Cardiac muscle cell (in vitro differentiated cells and primary cell): Measurements from ENCODE around the gene BCAS4. TPM values are rescaled to one million over a fixed set of nuclear protein-coding genes. Genes with fewer than 3 reads are reported as not detected.

ENCODE experiments used
- DNase-seq, 2 donors: peaks; one replicate each; pipeline versions ENCODE4 v3.0.0 to v3.0.0-alpha.2; 2010 to 2017; ENCODE audit warnings: low read depth in 1 of 2, low spot score in 1 of 2
- H3K27ac ChIP-seq: fragments of 200-600 bp; sonication (generic); 2 replicates; pipeline ENCODE4 v1.5.1; 2016
- H3K27me3 ChIP-seq: fragments of 200-600 bp; sonication (generic); 2 replicates; pipeline ENCODE4 v1.6.0; 2016; ENCODE audit warnings: control low read depth
- H3K36me3 ChIP-seq: fragments of 200-600 bp; sonication (generic); 2 replicates; pipeline ENCODE4 v1.5.1; 2016; ENCODE audit warnings: control low read depth
- H3K4me1 ChIP-seq: fragments of 200-600 bp; sonication (generic); 2 replicates; pipeline ENCODE4 v1.8.1; 2017; ENCODE audit warnings: low read depth, mild to moderate bottlenecking, mixed run types
- H3K4me3 ChIP-seq: fragments of 200-600 bp; sonication (generic); 2 replicates; pipeline ENCODE4 v1.5.1; 2016; ENCODE audit warnings: mild to moderate bottlenecking
- H3K9me3 ChIP-seq: fragments of 200-600 bp; sonication (generic); 2 replicates; pipeline ENCODE4 v1.5.1; 2017; ENCODE audit warnings: low read depth, mild to moderate bottlenecking, control low read depth
- CTCF ChIP-seq: IDR thresholded peaks from 2 replicates; pipeline ENCODE4 v1.5.1; 2012; ENCODE audit warnings: low read depth, mild to moderate bottlenecking, low read length
- polyA plus RNA-seq: library from polyadenylated mRNA; unstranded; fragments of >200 nt; fragmentation: Nextera tagmentation; extraction: Ambion mirVana; gene quantifications from 2 replicates; pipeline ENCODE4 v1.2.1, GENCODE V29; 2016
- total RNA-seq: library from RNA; depleted of rRNA; stranded (reverse); fragments of >200 nt; gene quantifications from 2 replicates; pipeline ENCODE4 v1.2.3, GENCODE V29; 2016

The BCAS4 gene
- total and polyA plus RNA-seq, 2 experiments from 2014 or later = 16.1 to 26.1 TPM

- Histone ChIP-seq H3K36me3 (peaks cover 32% of the 10 kb centered on the region), H3K4me1 (peaks cover 4% of the 10 kb centered on the region), H3K9me3 (no peaks in the 10 kb centered on the region), H3K4me3 (no peak overlapping the region), H3K27me3 (no peaks in the 10 kb centered on the region), H3K27ac (no peak overlapping the region)
- no peak for DNase-seq
- no peak for TF ChIP-seq CTCF
Observed at GRCh38 chr20:50900261-50900660, 105.4 kb downstream of the BCAS4 start.

- Histone ChIP-seq H3K27ac (no peak overlapping the region), H3K27me3 (no peaks in the 10 kb centered on the region), H3K4me1 (peaks cover 4% of the 10 kb centered on the region), H3K4me3 (no peak overlapping the region), H3K9me3 (no peaks in the 10 kb centered on the region), H3K36me3 (peaks cover 30% of the 10 kb centered on the region)
- no peak for TF ChIP-seq CTCF
- no peak for DNase-seq
Observed at GRCh38 chr20:50901301-50901700, 106.4 kb downstream of the BCAS4 start.

GRCh38 chr20:50903353-50904051, 108.6 kb downstream of the BCAS4 start:
- Histone ChIP-seq H3K27ac (peak overlapping the region; percentile 47), H3K27me3 (no peaks in the 10 kb centered on the region), H3K36me3 (peaks cover 30% of the 10 kb centered on the region), H3K9me3 (no peaks in the 10 kb centered on the region), H3K4me3 (no peak overlapping the region), H3K4me1 (peaks cover 4% of the 10 kb centered on the region)
- no peak for DNase-seq
- TF ChIP-seq CTCF = no peak

GRCh38 chr20:50904067-50904570, 109.3 kb downstream of the BCAS4 start:
- DNase-seq = no peak
- TF ChIP-seq CTCF = no peak
- Histone ChIP-seq H3K27ac (peak overlapping the region; percentile 47), H3K27me3 (no peaks in the 10 kb centered on the region), H3K9me3 (no peaks in the 10 kb centered on the region), H3K36me3 (peaks cover 26% of the 10 kb centered on the region), H3K4me3 (no peak overlapping the region), H3K4me1 (peaks cover 4% of the 10 kb centered on the region)

- H3K27ac ChIP-seq = peak overlapping the region; percentile 22
Observed at GRCh38 chr20:50909413-50909812, 114.6 kb downstream of the BCAS4 start.

More at GRCh38 chr20:50909413-50909812, 114.6 kb downstream of the BCAS4 start:
- H3K4me1 ChIP-seq = peaks cover 20% of the 10 kb centered on the region
- H3K27me3 ChIP-seq = no peaks in the 10 kb centered on the region
- no peak for DNase-seq
- no peak for TF ChIP-seq CTCF
- H3K36me3 ChIP-seq = no peaks in the 10 kb centered on the region
- no peaks in the 10 kb centered on the region for H3K9me3 ChIP-seq
- no peak overlapping the region for H3K4me3 ChIP-seq
